Measurements from ENCODE around the gene NKG7. TPM values are rescaled to one million over a fixed set of nuclear protein-coding genes. Genes with fewer than 3 reads are reported as not detected.

Gene NKG7
- total RNA-seq, 1 experiment from 2014 or later, result not detected

DNA sequence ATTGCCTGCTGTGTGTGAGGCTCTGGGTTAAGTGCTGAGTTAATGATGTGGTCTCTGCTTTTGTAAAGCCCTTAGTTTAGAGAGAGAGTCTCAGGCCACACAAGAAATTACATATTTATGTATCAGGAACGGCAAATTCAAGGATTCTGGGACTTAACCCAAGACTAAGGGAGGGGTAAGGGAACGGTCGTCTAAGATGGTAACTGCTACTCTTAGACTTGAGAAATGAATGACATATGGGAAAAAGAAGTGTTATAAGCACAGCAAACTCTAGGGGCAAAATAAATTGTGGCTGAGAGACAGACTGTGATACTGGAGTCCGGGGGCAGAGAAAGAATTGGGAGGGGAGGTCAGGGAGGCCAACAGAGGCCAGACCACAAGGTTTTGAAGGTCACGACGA is 40.7 kb downstream of the NKG7 start:
- TSS peak; percentile 31 for BruUV-seq (replicated peaks)
- no peak overlapping the region for H3K4me2 ChIP-seq (ENCODE audit: low read length)
- intact Hi-C loops (cut with micrococcal nuclease), result no loop called here
- H3K9me2 ChIP-seq (replicated peaks; ENCODE audit: low read length), result no peaks in the 10 kb centered on the region
- H3K9ac ChIP-seq (ENCODE audit: low read length), result no peak overlapping the region
- H3K27ac ChIP-seq (ENCODE audit: low read length), result no peak overlapping the region
- H4K20me1 ChIP-seq (ENCODE audit: low read length), result no peaks in the 10 kb centered on the region
- H3K9me3 ChIP-seq (ENCODE audit: low read length), result no peaks in the 10 kb centered on the region
- no peak for DNase-seq
- no peak for ATAC-seq
- H3F3A ChIP-seq (ENCODE audit: low read length, unreplicated experiment), result no peaks in the 10 kb centered on the region
- no peaks in the 10 kb centered on the region for H3K4me1 ChIP-seq (ENCODE audit: insufficient read depth, low read length)
- no peak overlapping the region for H3K4me3 ChIP-seq (ENCODE audit: low read length)
- no peaks in the 10 kb centered on the region for H3K27me3 ChIP-seq (ENCODE audit: low read length)
- POLR2A ChIA-PET (ENCODE audit: unreplicated experiment), result no interaction called here
- no peaks in the 10 kb centered on the region for H3K36me3 ChIP-seq (ENCODE audit: low read depth, low read length)
- CTCF ChIA-PET, result no interaction called here
- TF ChIP-seq EZH2 (IDR thresholded peaks at IDR 0.05; ENCODE audit: low read length, unreplicated experiment) (no peak), CTCF (conservative IDR thresholded peaks at IDR 0.05; ENCODE audit: low read depth, low read length) (no peak), EZH2phosphoT487 (IDR thresholded peaks at IDR 0.05; ENCODE audit: borderline replicate concordance, low read length) (no peak)
- H2AFZ ChIP-seq (ENCODE audit: low read length), result no peak overlapping the region
- H3K79me2 ChIP-seq (ENCODE audit: low read length), result no peaks in the 10 kb centered on the region

GRCh38 chr19:51331193-51331592 is 41.3 kb downstream of the NKG7 start:
- ChIA-PET POLR2A (ENCODE audit: unreplicated experiment) (no interaction called here), CTCF (no interaction called here)
- H3F3A ChIP-seq (ENCODE audit: low read length, unreplicated experiment), result no peaks in the 10 kb centered on the region
- H3K9me2 ChIP-seq (replicated peaks; ENCODE audit: low read length), result no peaks in the 10 kb centered on the region
- intact Hi-C loops (cut with micrococcal nuclease), result no loop called here
- H4K20me1 ChIP-seq (ENCODE audit: low read length), result no peaks in the 10 kb centered on the region
- no peaks in the 10 kb centered on the region for H3K79me2 ChIP-seq (ENCODE audit: low read length)
- H3K4me2 ChIP-seq (ENCODE audit: low read length), result no peak overlapping the region
- TF ChIP-seq CTCF (conservative IDR thresholded peaks at IDR 0.05; ENCODE audit: low read depth, low read length) (no peak), EZH2 (IDR thresholded peaks at IDR 0.05; ENCODE audit: low read length, unreplicated experiment) (no peak), EZH2phosphoT487 (IDR thresholded peaks at IDR 0.05; ENCODE audit: borderline replicate concordance, low read length) (no peak)
- H3K36me3 ChIP-seq (ENCODE audit: low read depth, low read length), result no peaks in the 10 kb centered on the region
- H3K9ac ChIP-seq (ENCODE audit: low read length), result no peak overlapping the region
- H3K27me3 ChIP-seq (ENCODE audit: low read length), result no peaks in the 10 kb centered on the region
- no peaks in the 10 kb centered on the region for H3K4me1 ChIP-seq (ENCODE audit: insufficient read depth, low read length)
- BruUV-seq (replicated peaks), result no TSS peak
- H2AFZ ChIP-seq (ENCODE audit: low read length), result no peak overlapping the region
- ATAC-seq (no peak), DNase-seq (no peak)
- no peaks in the 10 kb centered on the region for H3K9me3 ChIP-seq (ENCODE audit: low read length)
- no peak overlapping the region for H3K27ac ChIP-seq (ENCODE audit: low read length)
- no peak overlapping the region for H3K4me3 ChIP-seq (ENCODE audit: low read length)

- BruUV-seq (replicated peaks), result no TSS peak
- CTCF ChIA-PET, result no interaction called here
These were observed 42.1 kb downstream of the NKG7 start for GRCh38 chr19:51330366-51330765.

More at GRCh38 chr19:51330366-51330765, 42.1 kb downstream of the NKG7 start:
- no peaks in the 10 kb centered on the region for H3K9me2 ChIP-seq (replicated peaks; ENCODE audit: low read length)
- H3K27me3 ChIP-seq (ENCODE audit: low read length), result no peaks in the 10 kb centered on the region
- no peak overlapping the region for H2AFZ ChIP-seq (ENCODE audit: low read length)
- H3K27ac ChIP-seq (ENCODE audit: low read length), result no peak overlapping the region
- H3K4me3 ChIP-seq (ENCODE audit: low read length), result no peak overlapping the region
- no peaks in the 10 kb centered on the region for H3K4me1 ChIP-seq (ENCODE audit: insufficient read depth, low read length)
- H3K9ac ChIP-seq (ENCODE audit: low read length), result no peak overlapping the region
- ATAC-seq (no peak), DNase-seq (no peak)
- no peak for TF ChIP-seq CTCF (conservative IDR thresholded peaks at IDR 0.05; ENCODE audit: low read depth, low read length)
- TF ChIP-seq EZH2 (IDR thresholded peaks at IDR 0.05; ENCODE audit: low read length, unreplicated experiment), result no peak
- POLR2A ChIA-PET (ENCODE audit: unreplicated experiment), result no interaction called here
- intact Hi-C loops (cut with micrococcal nuclease), result no loop called here
- H3K79me2 ChIP-seq (ENCODE audit: low read length), result no peaks in the 10 kb centered on the region
- no peak overlapping the region for H3K4me2 ChIP-seq (ENCODE audit: low read length)
- H4K20me1 ChIP-seq (ENCODE audit: low read length), result no peaks in the 10 kb centered on the region
- no peaks in the 10 kb centered on the region for H3F3A ChIP-seq (ENCODE audit: low read length, unreplicated experiment)
- no peaks in the 10 kb centered on the region for H3K9me3 ChIP-seq (ENCODE audit: low read length)
- no peaks in the 10 kb centered on the region for H3K36me3 ChIP-seq (ENCODE audit: low read depth, low read length)

All from PC-3 (cell line).